Activated naive CD4-positive, alpha-beta T cell treated with anti-CD3 and anti-CD28 coated beads, Interleukin-2, amount 10 ng/mL, durations not matched to agents 7 days and 5 days (primary cell): ENCODE data around the gene TNFAIP3.

Experiments used
- CTCF ChIA-PET: fragments of 350-600 bp; sonication (Branson Sonifier 250); formaldehyde crosslinking; loops from one replicate; lab custom pipeline; 2021; ENCODE audit warnings: antibody characterized with exemption; lab: Charles Lee
- DNase-seq: peaks from one replicate; pipeline ENCODE4 v3.0.0-alpha.2; 2020
- H3K27ac Mint-ChIP-seq: one replicate; pipeline ENCODE4 v1.8.0; 2021; ENCODE audit warnings: mild to moderate bottlenecking, moderate library complexity, mixed read lengths
- H3K27me3 Mint-ChIP-seq: one replicate; pipeline ENCODE4 v1.8.0; 2021; ENCODE audit warnings: mild to moderate bottlenecking, mixed read lengths
- H3K36me3 Mint-ChIP-seq: one replicate; pipeline ENCODE4 v1.8.0; 2021; ENCODE audit warnings: mixed read lengths
- H3K4me1 Mint-ChIP-seq: one replicate; pipeline ENCODE4 v1.8.0; 2021; ENCODE audit warnings: mixed read lengths
- H3K4me3 Mint-ChIP-seq: one replicate; pipeline ENCODE4 v1.8.0; 2021; ENCODE audit warnings: mild to moderate bottlenecking, moderate library complexity, mixed read lengths
- H3K9me3 Mint-ChIP-seq: one replicate; pipeline ENCODE4 v1.8.0; 2021; ENCODE audit warnings: mixed read lengths

The TNFAIP3 gene

DNA sequence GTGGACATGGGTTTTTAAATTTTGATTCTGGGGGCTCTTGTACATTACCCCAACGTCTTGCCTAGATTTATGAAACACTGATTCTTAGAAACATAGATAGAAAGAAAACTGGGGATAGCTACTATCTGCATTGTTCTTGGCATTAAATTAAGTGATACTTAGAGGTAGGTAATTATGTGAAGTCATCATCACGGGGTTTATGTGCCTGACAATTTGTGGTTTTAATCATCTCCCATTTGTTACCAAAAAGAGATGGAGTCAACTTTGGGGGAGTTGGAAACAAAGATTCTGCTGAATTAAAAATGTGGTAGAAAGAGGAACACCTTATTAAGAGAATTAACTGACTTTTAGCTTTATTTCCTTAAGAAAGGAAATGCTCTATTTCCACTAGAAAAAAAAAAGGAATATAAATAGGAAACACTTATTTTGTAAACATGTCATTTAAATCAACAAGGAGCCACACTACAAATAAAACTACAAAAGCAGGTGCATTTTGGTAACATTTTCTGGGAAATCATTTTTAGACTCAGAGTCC is 5.6 kb downstream of the TNFAIP3 start:
- Mint-ChIP-seq H3K4me3 (peak overlapping the region; percentile 1), H3K36me3 (peaks cover 77% of the 10 kb centered on the region), H3K9me3 (no peaks in the 10 kb centered on the region), H3K27me3 (no peaks in the 10 kb centered on the region), H3K27ac (peak overlapping the region; percentile 1), H3K4me1 (peaks cover 77% of the 10 kb centered on the region)
- CTCF ChIA-PET: interaction anchor here (1.1 to 19.6 kb wide), 14 partner anchors 8 to 234 kb away, joined by 3 to 467 read pairs (median 8); no protein-coding TSS in a partner anchor
- no peak for DNase-seq

DNA sequence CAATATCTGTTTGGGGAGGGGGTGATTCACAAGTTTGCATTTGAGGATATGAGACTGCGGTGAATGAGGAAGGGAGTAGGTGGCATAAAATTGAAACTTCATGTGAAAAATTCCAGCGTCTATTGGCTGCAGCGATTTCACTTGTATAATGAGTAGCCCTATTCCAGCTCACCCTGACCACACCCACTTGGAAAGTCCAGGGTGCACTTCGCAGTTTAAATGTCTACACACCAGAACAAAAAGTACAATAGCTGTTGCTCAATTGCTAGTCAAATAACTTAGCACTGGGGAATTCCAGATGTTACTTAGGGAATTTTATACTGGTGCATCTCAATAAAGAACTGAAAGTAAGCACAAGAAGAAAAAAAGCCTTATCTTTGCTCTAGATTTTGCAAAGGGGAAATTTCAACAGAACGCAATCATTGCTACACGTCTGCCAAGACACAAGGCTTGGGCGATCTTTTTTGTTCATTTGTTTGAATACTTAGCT is 6.3 kb downstream of the TNFAIP3 start:
- H3K36me3 Mint-ChIP-seq: peaks cover 81% of the 10 kb centered on the region
- peak overlapping the region; percentile 76 for H3K27ac Mint-ChIP-seq
- peak; percentile 48 for DNase-seq

GRCh38 chr6:137874204-137875057 is 7.4 kb downstream of the TNFAIP3 start:
- H3K27me3 Mint-ChIP-seq: no peaks in the 10 kb centered on the region
- CTCF ChIA-PET: interaction anchor here (0.7 to 19.6 kb wide), 7 partner anchors 6 to 170 kb away, joined by 3 to 467 read pairs (median 5); no protein-coding TSS in a partner anchor
- peaks cover 83% of the 10 kb centered on the region for H3K36me3 Mint-ChIP-seq
- peaks cover 63% of the 10 kb centered on the region for H3K4me1 Mint-ChIP-seq
- no peak for DNase-seq
- H3K4me3 Mint-ChIP-seq: no peak overlapping the region
- no peaks in the 10 kb centered on the region for H3K9me3 Mint-ChIP-seq
- no peak overlapping the region for H3K27ac Mint-ChIP-seq

More for the DNA sequence above, 6.3 kb downstream of the TNFAIP3 start:
- peaks cover 75% of the 10 kb centered on the region for H3K4me1 Mint-ChIP-seq
- CTCF ChIA-PET: interaction anchor here (0.7 to 19.6 kb wide), 9 partner anchors 7 to 233 kb away, joined by 3 to 467 read pairs (median 4); no protein-coding TSS in a partner anchor
- H3K4me3 Mint-ChIP-seq: peak overlapping the region; percentile 1
- no peaks in the 10 kb centered on the region for H3K27me3 Mint-ChIP-seq
- H3K9me3 Mint-ChIP-seq: no peaks in the 10 kb centered on the region

DNA sequence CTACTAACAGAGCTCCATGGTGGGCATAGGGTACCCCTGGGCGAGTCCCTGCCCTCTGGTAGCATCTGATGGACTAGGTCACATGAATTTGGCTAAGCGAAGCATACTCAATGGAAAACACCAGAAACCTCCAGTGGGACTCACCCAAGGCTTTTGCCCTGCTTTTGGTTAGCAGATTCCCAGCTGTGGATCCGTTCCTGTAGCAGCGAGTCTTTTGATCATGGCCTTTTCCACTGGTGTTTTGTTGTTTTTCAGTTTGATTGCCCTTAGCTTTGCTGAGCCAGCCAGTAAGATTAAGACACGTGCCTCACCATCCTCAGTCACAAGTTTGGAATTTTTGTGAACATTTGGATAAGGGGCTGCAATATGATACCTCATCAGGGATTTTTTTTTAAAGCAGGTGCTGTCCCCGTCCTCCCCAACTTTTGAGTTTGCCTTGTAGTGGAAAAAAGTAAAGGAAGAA is 8.0 kb downstream of the TNFAIP3 start:
- peaks cover 60% of the 10 kb centered on the region for H3K4me1 Mint-ChIP-seq
- H3K9me3 Mint-ChIP-seq: no peaks in the 10 kb centered on the region
- no peaks in the 10 kb centered on the region for H3K27me3 Mint-ChIP-seq
- H3K4me3 Mint-ChIP-seq: no peak overlapping the region
- peaks cover 84% of the 10 kb centered on the region for H3K36me3 Mint-ChIP-seq
- CTCF ChIA-PET: interaction anchor here (1.4 to 19.6 kb wide), 4 partner anchors 70 to 170 kb away, joined by 3 to 467 read pairs (median 5); no protein-coding TSS in a partner anchor
- H3K27ac Mint-ChIP-seq: no peak overlapping the region
- no peak for DNase-seq

DNA sequence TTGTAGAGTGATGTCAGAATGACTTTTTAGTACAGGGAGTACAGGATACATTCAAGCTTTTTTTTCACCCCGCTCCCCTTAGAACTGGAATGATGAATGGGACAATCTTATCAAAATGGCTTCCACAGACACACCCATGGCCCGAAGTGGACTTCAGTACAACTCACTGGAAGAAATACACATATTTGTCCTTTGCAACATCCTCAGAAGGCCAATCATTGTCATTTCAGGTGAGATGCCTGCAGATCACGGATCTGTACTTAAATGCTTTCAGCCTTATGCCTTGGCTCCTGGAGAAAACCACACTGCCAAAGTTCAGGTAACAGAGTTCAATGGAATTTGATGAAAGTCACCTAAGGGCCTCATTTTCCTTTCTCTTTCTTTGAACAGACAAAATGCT is 8.5 kb downstream of the TNFAIP3 start:
- H3K27me3 Mint-ChIP-seq: no peaks in the 10 kb centered on the region
- CTCF ChIA-PET: interaction anchor here (1.4 to 19.6 kb wide), 4 partner anchors 69 to 171 kb away, joined by 3 to 467 read pairs (median 5); no protein-coding TSS in a partner anchor
- peaks cover 89% of the 10 kb centered on the region for H3K36me3 Mint-ChIP-seq
- no peak overlapping the region for H3K4me3 Mint-ChIP-seq
- peak overlapping the region; percentile 75 for H3K27ac Mint-ChIP-seq
- peaks cover 60% of the 10 kb centered on the region for H3K4me1 Mint-ChIP-seq
- H3K9me3 Mint-ChIP-seq: no peaks in the 10 kb centered on the region
- DNase-seq: no peak

GRCh38 chr6:137876547-137876946 is 9.5 kb downstream of the TNFAIP3 start:
- CTCF ChIA-PET: interaction anchor here (1.1 to 19.6 kb wide), 5 partner anchors 6 to 170 kb away, joined by 3 to 467 read pairs (median 5); partner anchors contain the start of gene TNFAIP3
- Mint-ChIP-seq H3K9me3 (no peaks in the 10 kb centered on the region), H3K4me1 (peaks cover 60% of the 10 kb centered on the region), H3K4me3 (no peak overlapping the region), H3K36me3 (peaks cover 92% of the 10 kb centered on the region), H3K27me3 (no peaks in the 10 kb centered on the region), H3K27ac (no peak overlapping the region)
- no peak for DNase-seq

DNA sequence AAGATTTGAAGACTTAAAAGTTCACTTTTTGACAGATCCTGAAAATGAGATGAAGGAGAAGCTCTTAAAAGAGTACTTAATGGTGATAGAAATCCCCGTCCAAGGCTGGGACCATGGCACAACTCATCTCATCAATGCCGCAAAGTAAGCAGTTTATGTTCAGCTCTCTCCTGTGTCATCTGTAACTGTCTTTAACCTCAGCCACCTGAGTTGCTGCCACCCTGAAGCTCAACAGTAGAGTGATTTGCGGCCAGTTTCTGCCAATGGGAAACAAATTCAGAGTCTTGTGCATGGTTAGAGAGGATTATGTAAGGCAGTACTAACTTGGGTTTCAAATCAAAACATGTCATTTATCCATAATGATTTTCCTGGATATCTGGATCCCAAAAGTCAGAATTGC is 10.1 kb downstream of the TNFAIP3 start:
- H3K36me3 Mint-ChIP-seq: peaks cover 90% of the 10 kb centered on the region
- CTCF ChIA-PET: interaction anchor here (1.1 to 19.6 kb wide), 6 partner anchors 7 to 171 kb away, joined by 3 to 467 read pairs (median 4); partner anchors contain the start of gene TNFAIP3
- H3K9me3 Mint-ChIP-seq: no peaks in the 10 kb centered on the region
- H3K27ac Mint-ChIP-seq: no peak overlapping the region
- no peak overlapping the region for H3K4me3 Mint-ChIP-seq
- DNase-seq: no peak
- H3K27me3 Mint-ChIP-seq: no peaks in the 10 kb centered on the region
- peaks cover 57% of the 10 kb centered on the region for H3K4me1 Mint-ChIP-seq

- Mint-ChIP-seq H3K4me3 (no peak overlapping the region), H3K27ac (no peak overlapping the region), H3K9me3 (no peaks in the 10 kb centered on the region), H3K4me1 (peaks cover 57% of the 10 kb centered on the region), H3K36me3 (peaks cover 89% of the 10 kb centered on the region), H3K27me3 (no peaks in the 10 kb centered on the region)
- CTCF ChIA-PET: interaction anchor here (0.8 to 19.6 kb wide), 10 partner anchors 7 to 171 kb away, joined by 3 to 467 read pairs (median 4); partner anchors contain the start of gene TNFAIP3
- no peak for DNase-seq
Measured at GRCh38 chr6:137877606-137878005, 10.5 kb downstream of the TNFAIP3 start.

- CTCF ChIA-PET: interaction anchor here (0.6 to 19.6 kb wide), 9 partner anchors 8 to 172 kb away, joined by 3 to 467 read pairs (median 4); partner anchors contain the start of gene TNFAIP3
- H3K9me3 Mint-ChIP-seq: no peaks in the 10 kb centered on the region
- no peak overlapping the region for H3K4me3 Mint-ChIP-seq
- no peak overlapping the region for H3K27ac Mint-ChIP-seq
- H3K27me3 Mint-ChIP-seq: no peaks in the 10 kb centered on the region
- no peak for DNase-seq
- H3K4me1 Mint-ChIP-seq: peaks cover 56% of the 10 kb centered on the region
- peaks cover 87% of the 10 kb centered on the region for H3K36me3 Mint-ChIP-seq
Measured at GRCh38 chr6:137878029-137878428, 11.0 kb downstream of the TNFAIP3 start.

DNA sequence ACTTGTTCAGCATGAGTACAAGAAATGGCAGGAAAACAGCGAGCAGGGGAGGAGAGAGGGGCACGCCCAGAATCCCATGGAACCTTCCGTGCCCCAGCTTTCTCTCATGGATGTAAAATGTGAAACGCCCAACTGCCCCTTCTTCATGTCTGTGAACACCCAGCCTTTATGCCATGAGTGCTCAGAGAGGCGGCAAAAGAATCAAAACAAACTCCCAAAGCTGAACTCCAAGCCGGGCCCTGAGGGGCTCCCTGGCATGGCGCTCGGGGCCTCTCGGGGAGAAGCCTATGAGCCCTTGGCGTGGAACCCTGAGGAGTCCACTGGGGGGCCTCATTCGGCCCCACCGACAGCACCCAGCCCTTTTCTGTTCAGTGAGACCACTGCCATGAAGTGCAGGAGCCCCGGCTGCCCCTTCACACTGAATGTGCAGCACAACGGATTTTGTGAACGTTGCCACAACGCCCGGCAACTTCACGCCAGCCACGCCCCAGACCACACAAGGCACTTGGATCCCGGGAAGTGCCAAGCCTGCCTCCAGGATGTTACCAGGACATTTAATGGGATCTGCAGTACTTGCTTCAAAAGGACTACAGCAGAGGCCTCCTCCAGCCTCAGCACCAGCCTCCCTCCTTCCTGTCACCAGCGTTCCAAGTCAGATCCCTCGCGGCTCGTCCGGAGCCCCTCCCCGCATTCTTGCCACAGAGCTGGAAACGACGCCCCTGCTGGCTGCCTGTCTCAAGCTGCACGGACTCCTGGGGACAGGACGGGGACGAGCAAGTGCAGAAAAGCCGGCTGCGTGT is 11.6 kb downstream of the TNFAIP3 start:
- no peak overlapping the region for H3K27ac Mint-ChIP-seq
- H3K4me1 Mint-ChIP-seq: peaks cover 55% of the 10 kb centered on the region
- no peak overlapping the region for H3K4me3 Mint-ChIP-seq
- no peaks in the 10 kb centered on the region for H3K27me3 Mint-ChIP-seq
- no peaks in the 10 kb centered on the region for H3K9me3 Mint-ChIP-seq
- CTCF ChIA-PET: interaction anchor here (0.6 to 19.6 kb wide), 7 partner anchors 9 to 171 kb away, joined by 3 to 467 read pairs (median 5); partner anchors contain the start of gene TNFAIP3
- H3K36me3 Mint-ChIP-seq: peaks cover 85% of the 10 kb centered on the region
- no peak for DNase-seq

GRCh38 chr6:137879299-137879698 is 12.2 kb downstream of the TNFAIP3 start:
- CTCF ChIA-PET: interaction anchor here (7.3 to 19.6 kb wide), 2 partner anchors 9 to 66 kb away, joined by 87 to 467 read pairs; partner anchors contain the start of gene TNFAIP3
- DNase-seq: no peak
- no peak overlapping the region for H3K4me3 Mint-ChIP-seq

DNA sequence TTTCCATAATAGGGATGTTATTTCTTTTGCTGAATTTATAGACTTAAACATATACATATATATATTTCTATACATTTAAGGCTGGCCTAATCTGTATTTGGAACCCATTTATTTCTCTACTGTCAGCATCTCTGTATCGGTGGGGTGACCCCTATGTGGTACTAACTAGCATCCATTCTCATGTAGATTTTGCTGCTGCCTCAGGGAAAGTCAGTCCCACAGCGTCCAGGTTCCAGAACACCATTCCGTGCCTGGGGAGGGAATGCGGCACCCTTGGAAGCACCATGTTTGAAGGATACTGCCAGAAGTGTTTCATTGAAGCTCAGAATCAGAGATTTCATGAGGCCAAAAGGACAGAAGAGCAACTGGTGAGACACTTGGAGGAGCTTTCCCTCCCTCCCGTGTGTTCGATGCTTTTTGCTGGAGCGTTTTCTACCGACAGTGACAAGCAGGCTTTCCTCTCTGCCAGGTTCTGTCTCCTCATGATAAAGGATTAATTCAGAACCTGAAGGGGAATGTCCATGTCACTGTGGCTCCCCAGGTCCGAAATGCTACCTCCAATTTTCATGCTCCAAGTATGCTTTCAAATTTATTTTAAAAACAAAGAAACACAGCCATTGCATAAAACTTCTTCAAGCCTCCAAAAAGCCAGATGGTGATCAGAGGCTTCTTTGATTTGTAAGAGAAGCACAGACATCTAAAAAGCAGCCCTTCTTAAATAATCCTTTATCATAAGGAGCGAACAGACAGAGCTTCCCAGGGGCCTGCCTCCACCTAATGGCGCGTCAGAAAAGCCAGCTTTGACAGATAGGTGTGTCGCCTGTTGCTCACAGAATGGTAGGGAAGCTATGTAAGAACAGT is 13.1 kb downstream of the TNFAIP3 start:
- no peak overlapping the region for H3K27ac Mint-ChIP-seq
- H3K4me3 Mint-ChIP-seq: no peak overlapping the region
- CTCF ChIA-PET: interaction anchor here (1.1 to 19.6 kb wide), 5 partner anchors 10 to 179 kb away, joined by 3 to 467 read pairs (median 6); partner anchors contain the start of gene TNFAIP3
- no peaks in the 10 kb centered on the region for H3K27me3 Mint-ChIP-seq
- no peaks in the 10 kb centered on the region for H3K9me3 Mint-ChIP-seq
- DNase-seq: no peak
- peaks cover 79% of the 10 kb centered on the region for H3K36me3 Mint-ChIP-seq
- H3K4me1 Mint-ChIP-seq: peaks cover 55% of the 10 kb centered on the region

More at GRCh38 chr6:137879299-137879698, 12.2 kb downstream of the TNFAIP3 start:
- Mint-ChIP-seq H3K36me3 (peaks cover 83% of the 10 kb centered on the region), H3K9me3 (no peaks in the 10 kb centered on the region), H3K4me1 (peaks cover 55% of the 10 kb centered on the region), H3K27me3 (no peaks in the 10 kb centered on the region), H3K27ac (no peak overlapping the region)
